Peyer's patch (tissue), 4 donors: Measurements from ENCODE around the gene PAFAH1B2. TPM values are rescaled to one million over a fixed set of nuclear protein-coding genes. Genes with fewer than 3 reads are reported as not detected.

Source experiments
- DNase-seq, 3 donors: peaks; one replicate each; pipeline ENCODE4 v3.0.0-alpha.2; 2017 to 2019
- H3K27ac ChIP-seq, 4 donors: fragments of 200-600 bp; sonication (generic); one replicate each; pipeline ENCODE4 v1.5.1; 2016 to 2019
- H3K27me3 ChIP-seq, 2 donors: fragments of 200-600 bp; sonication (generic); one replicate each; pipeline ENCODE4 v1.5.1; 2019
- H3K36me3 ChIP-seq, 3 donors: fragments of 200-600 bp; sonication (generic); one replicate each; pipeline ENCODE4 v1.5.1; 2016 to 2019
- H3K4me1 ChIP-seq, 4 donors: fragments of 200-600 bp; sonication (generic); one replicate each; pipeline ENCODE4 v1.5.1; 2016 to 2019
- H3K4me3 ChIP-seq, 4 donors: fragments of 200-600 bp; sonication (generic); 1 replicate in 3 of 4; 2 replicates in 1 of 4; pipeline ENCODE4 v1.5.1; 2016 to 2019; ENCODE audit warnings: mild to moderate bottlenecking in 1 of 4
- H3K9me3 ChIP-seq, 4 donors: fragments of 200-600 bp; sonication (generic); one replicate each; pipeline ENCODE4 v1.5.1; 2016 to 2019; ENCODE audit warnings: mild to moderate bottlenecking in 1 of 4
- CTCF ChIP-seq, 6 experiments: fragments of 450-650 bp in 4 of 6; fragments of 200-600 bp in 2 of 6; sonication (generic) in 1 of 6; IDR thresholded peaks; one replicate each; pipeline ENCODE4 v1.5.1; 2017 to 2019; ENCODE audit warnings: antibody characterized with exemption in 6 of 6, mild to moderate bottlenecking in 3 of 6, moderate library complexity in 1 of 6
- POLR2A ChIP-seq, 2 donors: fragments of 450-650 bp; IDR thresholded peaks; one replicate each; pipeline ENCODE4 v1.5.1; 2017; ENCODE audit warnings: antibody characterized with exemption in 2 of 2, mild to moderate bottlenecking in 2 of 2, moderate library complexity in 2 of 2
- total RNA-seq, 4 donors: library from RNA; depleted of rRNA; stranded (reverse); fragments of >200 nt; gene quantifications; one replicate each; pipeline ENCODE4 v1.1.0, GENCODE V29; 2016

PAFAH1B2 gene
- total RNA-seq, 4 donors from 2014 or later, result 45.4 to 96.2 (median 66.9) TPM

GRCh38 chr11:117189191-117189940 lies 45.3 kb downstream of the PAFAH1B2 start:
- Histone ChIP-seq H3K27me3 (no peaks in the 10 kb centered on the region), H3K27ac (peak overlapping the region in 3 of 4 donors; percentile 48 to 79 (median 60)), H3K4me1 (peaks cover 0 to 16% (median 10%) of the 10 kb centered on the region in 4 donors), H3K36me3 (peaks cover 0 to 77% (median 0%) of the 10 kb centered on the region in 3 donors), H3K4me3 (peak overlapping the region in 1 of 4 donors; percentile 15), H3K9me3 (no peaks in the 10 kb centered on the region)
- DNase-seq, result peak in 2 of 3 donors; percentile 85 to 89
- TF ChIP-seq POLR2A (IDR thresholded peaks at IDR 0.05) (no peak), CTCF (IDR thresholded peaks at IDR 0.05) (no peak)

- peaks cover 0 to 16% (median 11%) of the 10 kb centered on the region in 4 donors for H3K4me1 ChIP-seq
- H3K27ac ChIP-seq, result peak overlapping the region in 2 of 4 donors; percentile 52 to 79
- peak overlapping the region in 1 of 4 donors; percentile 15 for H3K4me3 ChIP-seq
- H3K36me3 ChIP-seq, result peaks cover 0 to 74% (median 0%) of the 10 kb centered on the region in 3 donors
- DNase-seq, result peak in 1 of 3 donors; percentile 44
- H3K27me3 ChIP-seq, result no peaks in the 10 kb centered on the region
- H3K9me3 ChIP-seq, result no peaks in the 10 kb centered on the region
- TF ChIP-seq POLR2A (IDR thresholded peaks at IDR 0.05), result no peak
- TF ChIP-seq CTCF (IDR thresholded peaks at IDR 0.05), result no peak
Observed at GRCh38 chr11:117189941-117190544, 46.0 kb downstream of the PAFAH1B2 start.

GRCh38 chr11:117191680-117192400 lies 47.8 kb downstream of the PAFAH1B2 start:
- no peak for TF ChIP-seq POLR2A (IDR thresholded peaks at IDR 0.05)
- no peak for DNase-seq
- Histone ChIP-seq H3K4me3 (no peak overlapping the region), H3K4me1 (peaks cover 0 to 16% (median 11%) of the 10 kb centered on the region in 4 donors), H3K9me3 (no peaks in the 10 kb centered on the region), H3K27me3 (no peaks in the 10 kb centered on the region), H3K36me3 (peaks cover 0 to 86% (median 0%) of the 10 kb centered on the region in 3 donors), H3K27ac (no peak overlapping the region)

- Histone ChIP-seq H3K9me3 (no peaks in the 10 kb centered on the region), H3K36me3 (peaks cover 0 to 86% (median 0%) of the 10 kb centered on the region in 3 donors), H3K4me1 (peaks cover 0 to 18% (median 12%) of the 10 kb centered on the region in 4 donors), H3K27me3 (no peaks in the 10 kb centered on the region), H3K27ac (no peak overlapping the region), H3K4me3 (no peak overlapping the region)
- TF ChIP-seq POLR2A (IDR thresholded peaks at IDR 0.05) (no peak), CTCF (IDR thresholded peaks at IDR 0.05) (no peak)
- no peak for DNase-seq
Observed at GRCh38 chr11:117192401-117192875, 48.4 kb downstream of the PAFAH1B2 start.

GRCh38 chr11:117193130-117194020 lies 49.3 kb downstream of the PAFAH1B2 start:
- Histone ChIP-seq H3K9me3 (no peaks in the 10 kb centered on the region), H3K4me1 (peaks cover 0 to 28% (median 12%) of the 10 kb centered on the region in 4 donors), H3K36me3 (peaks cover 0 to 83% (median 0%) of the 10 kb centered on the region in 3 donors), H3K27ac (no peak overlapping the region), H3K27me3 (no peaks in the 10 kb centered on the region), H3K4me3 (no peak overlapping the region)
- peak in 1 of 3 donors; percentile 37 for DNase-seq
- TF ChIP-seq CTCF (IDR thresholded peaks at IDR 0.05), result no peak
- no peak for TF ChIP-seq POLR2A (IDR thresholded peaks at IDR 0.05)
